A549 (cell line): ENCODE measurements around the gene PAM16. TPM values are rescaled to one million over a fixed set of nuclear protein-coding genes. Genes with fewer than 3 reads are reported as not detected.

Source experiments
- ATAC-seq, 2 experiments: fragments of 200-7000 bp in 1 of 2; fragments of >200 bp in 1 of 2; cut with Nextera tagmentation in 1 of 2; cut with Tn5 transposase in 1 of 2; 3 replicates each; pipeline versions ENCODE4 v1.8.0 to v1.9.1; 2018 to 2020; ENCODE audit warnings: mild to moderate bottlenecking in 1 of 2, moderate library complexity in 1 of 2
- CTCF ChIA-PET: fragments of 300-600 bp; sonication (Branson Sonifier 250); formaldehyde crosslinking; extraction: SDS; loops from one replicate; lab custom pipeline; 2021; ENCODE audit warnings: antibody characterized with exemption, inconsistent platforms; lab: Yijun Ruan, JAX
- POLR2A ChIA-PET: fragments of 350-600 bp; formaldehyde crosslinking; extraction: SDS; loops from one replicate; lab custom pipeline; 2021; ENCODE audit warnings: antibody characterized with exemption, inconsistent platforms; lab: Yijun Ruan, JAX
- DNase-seq, 2 experiments: peaks; one replicate each; pipeline versions ENCODE4 v3.0.0 to v3.0.0-alpha.2; 2011 to 2016; ENCODE audit warnings: low read depth in 1 of 2, low spot score in 1 of 2
- FAIRE-seq: peaks from 2 replicates; lab custom pipeline; 2011; peaks lifted over from hg19 to GRCh38; lab: Jason Lieb, UNC
- H3K27ac ChIP-seq, 2 experiments: fragments of >200 bp; sonication (Bioruptor Twin); formaldehyde crosslinking; 3 replicates each; pipeline ENCODE4 v1.5.1; 2016 to 2017
- H3K4me1 ChIP-seq: fragments of >200 bp; sonication (Bioruptor Twin); formaldehyde crosslinking; 3 replicates; pipeline ENCODE4 v1.6.1; 2016
- H3K4me2 ChIP-seq: fragments of >200 bp; sonication (Bioruptor Twin); formaldehyde crosslinking; 3 replicates; pipeline ENCODE4 v1.6.1; 2016
- H3K4me3 ChIP-seq: fragments of >200 bp; sonication (Bioruptor Twin); formaldehyde crosslinking; 3 replicates; pipeline ENCODE4 v1.5.1; 2016
- H3K9me3 ChIP-seq: fragments of >200 bp; sonication (Bioruptor Twin); formaldehyde crosslinking; 3 replicates; pipeline ENCODE4 v1.6.1; 2016
- BHLHE40 ChIP-seq: IDR thresholded peaks from 2 replicates; pipeline ENCODE4 v1.6.1; 2012; ENCODE audit warnings: low read depth, low read length, inconsistent platforms
- CEBPB ChIP-seq, 2 experiments: fragments of >200 bp in 1 of 2; sonication (Bioruptor Twin) in 1 of 2; formaldehyde crosslinking in 1 of 2; IDR thresholded peaks; 2 replicates each; pipeline ENCODE4 v1.6.1; 2012 to 2016
- FOSL2 ChIP-seq, 2 experiments: fragments of 450-650 bp in 1 of 2; fragments of >200 bp in 1 of 2; sonication (Bioruptor Twin) in 1 of 2; formaldehyde crosslinking; IDR thresholded peaks; 2 replicates each; pipeline versions ENCODE4 v1.5.0 to v1.6.1; 2016 to 2020; ENCODE audit warnings: mild to moderate bottlenecking in 1 of 2, moderate library complexity in 1 of 2
- GATA3 ChIP-seq: IDR thresholded peaks from 2 replicates; pipeline ENCODE4 v1.6.1; 2012; ENCODE audit warnings: borderline replicate concordance
- HOXA7 ChIP-seq: fragments of 250-450 bp; sonication (Bioruptor Pico); IDR thresholded peaks from 2 replicates; pipeline ENCODE4 v1.5.0; 2020; ENCODE audit warnings: mild to moderate bottlenecking, moderate library complexity
- RAD21 ChIP-seq, 2 experiments: fragments of >200 bp in 1 of 2; sonication (Bioruptor Twin) in 1 of 2; formaldehyde crosslinking in 1 of 2; IDR thresholded peaks in 1 of 2; conservative IDR thresholded peaks in 1 of 2; 2 replicates in 1 of 2; 3 replicates in 1 of 2; pipeline ENCODE4 v1.6.1; 2012 to 2018; ENCODE audit warnings: inconsistent platforms in 1 of 2
- TFCP2L1 ChIP-seq: fragments of 250-450 bp; sonication (Bioruptor Pico); IDR thresholded peaks from 2 replicates; pipeline ENCODE4 v1.5.0; 2021; ENCODE audit warnings: mild to moderate bottlenecking
- WGBS: methylation state at CpG from one replicate; pipeline ENCODE4 v1.1.6; 2017; ENCODE audit errors: missing lambda C conversion rate; 5-methylcytosine and 5-hydroxymethylcytosine counted together
- polyA plus RNA-seq, 4 experiments: library from polyadenylated mRNA; depleted of rRNA in 3 of 4; stranded (reverse); fragments of >200 nt; fragmentation: RNase III in 1 of 4; extraction: RNeasy Plus Mini Kit Qiagen cat#74134 plus additional on column Dnase treatment in 1 of 4; gene quantifications; 2 replicates in 3 of 4; 3 replicates in 1 of 4; pipeline ENCODE4 v1.2.3, GENCODE V29; 2011 to 2017
- TF ChIP-seq, protein P1 (sequence below): fragments of 250-450 bp; sonication (Bioruptor Pico); IDR thresholded peaks from 2 replicates; pipeline ENCODE4 v1.5.0; 2021; ENCODE audit warnings: mild to moderate bottlenecking, moderate library complexity, borderline replicate concordance
- TF ChIP-seq, protein P2 (sequence below): fragments of >200 bp; sonication (Bioruptor Twin); formaldehyde crosslinking; IDR thresholded peaks from 3 replicates; pipeline ENCODE4 v1.6.1; 2016
- TF ChIP-seq, protein P3 (sequence below): IDR thresholded peaks from 2 replicates; pipeline ENCODE4 v1.6.1; 2012

Gene PAM16
- polyA plus RNA-seq, 2 of the 4 experiments (the other 2 are of a cell fraction): 55.1 to 59.1 TPM

DNA sequence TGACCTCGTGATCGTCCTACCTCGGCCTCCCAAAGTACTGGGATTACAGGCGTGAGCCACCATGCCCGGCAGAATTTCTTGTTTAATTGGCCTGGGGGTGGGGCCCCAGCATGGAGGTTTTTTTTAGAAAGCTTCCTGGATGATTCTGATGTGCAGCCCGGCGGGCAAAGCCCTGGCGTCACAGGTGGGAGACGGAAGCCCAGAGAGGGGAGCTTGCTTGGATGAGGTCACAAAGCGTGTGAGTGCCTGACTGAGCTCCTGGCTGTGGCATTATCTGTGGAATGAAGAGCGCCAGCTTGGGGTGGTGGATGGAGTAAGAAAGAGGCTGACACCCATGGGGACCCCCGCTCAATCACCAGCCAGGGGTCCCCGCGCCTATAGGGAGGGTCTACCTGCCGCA lies 24.6 kb upstream of the PAM16 start (continued):
- TF ChIP-seq HOXA7 (CRISPR knock-in tag): no peak
- TF ChIP-seq, protein P1, sequence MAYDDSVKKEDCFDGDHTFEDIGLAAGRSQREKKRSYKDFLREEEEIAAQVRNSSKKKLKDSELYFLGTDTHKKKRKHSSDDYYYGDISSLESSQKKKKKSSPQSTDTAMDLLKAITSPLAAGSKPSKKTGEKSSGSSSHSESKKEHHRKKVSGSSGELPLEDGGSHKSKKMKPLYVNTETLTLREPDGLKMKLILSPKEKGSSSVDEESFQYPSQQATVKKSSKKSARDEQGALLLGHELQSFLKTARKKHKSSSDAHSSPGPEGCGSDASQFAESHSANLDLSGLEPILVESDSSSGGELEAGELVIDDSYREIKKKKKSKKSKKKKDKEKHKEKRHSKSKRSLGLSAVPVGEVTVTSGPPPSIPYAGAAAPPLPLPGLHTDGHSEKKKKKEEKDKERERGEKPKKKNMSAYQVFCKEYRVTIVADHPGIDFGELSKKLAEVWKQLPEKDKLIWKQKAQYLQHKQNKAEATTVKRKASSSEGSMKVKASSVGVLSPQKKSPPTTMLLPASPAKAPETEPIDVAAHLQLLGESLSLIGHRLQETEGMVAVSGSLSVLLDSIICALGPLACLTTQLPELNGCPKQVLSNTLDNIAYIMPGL (CRISPR knock-in tag): no peak
- no peak for TF ChIP-seq FOSL2 (IDR thresholded peaks at IDR 0.05)
- no peak for TF ChIP-seq FOSL2 (CRISPR knock-in tag; IDR thresholded peaks at IDR 0.05)
- TF ChIP-seq, protein P2, sequence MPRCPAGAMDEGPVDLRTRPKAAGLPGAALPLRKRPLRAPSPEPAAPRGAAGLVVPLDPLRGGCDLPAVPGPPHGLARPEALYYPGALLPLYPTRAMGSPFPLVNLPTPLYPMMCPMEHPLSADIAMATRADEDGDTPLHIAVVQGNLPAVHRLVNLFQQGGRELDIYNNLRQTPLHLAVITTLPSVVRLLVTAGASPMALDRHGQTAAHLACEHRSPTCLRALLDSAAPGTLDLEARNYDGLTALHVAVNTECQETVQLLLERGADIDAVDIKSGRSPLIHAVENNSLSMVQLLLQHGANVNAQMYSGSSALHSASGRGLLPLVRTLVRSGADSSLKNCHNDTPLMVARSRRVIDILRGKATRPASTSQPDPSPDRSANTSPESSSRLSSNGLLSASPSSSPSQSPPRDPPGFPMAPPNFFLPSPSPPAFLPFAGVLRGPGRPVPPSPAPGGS: no peak

DNA sequence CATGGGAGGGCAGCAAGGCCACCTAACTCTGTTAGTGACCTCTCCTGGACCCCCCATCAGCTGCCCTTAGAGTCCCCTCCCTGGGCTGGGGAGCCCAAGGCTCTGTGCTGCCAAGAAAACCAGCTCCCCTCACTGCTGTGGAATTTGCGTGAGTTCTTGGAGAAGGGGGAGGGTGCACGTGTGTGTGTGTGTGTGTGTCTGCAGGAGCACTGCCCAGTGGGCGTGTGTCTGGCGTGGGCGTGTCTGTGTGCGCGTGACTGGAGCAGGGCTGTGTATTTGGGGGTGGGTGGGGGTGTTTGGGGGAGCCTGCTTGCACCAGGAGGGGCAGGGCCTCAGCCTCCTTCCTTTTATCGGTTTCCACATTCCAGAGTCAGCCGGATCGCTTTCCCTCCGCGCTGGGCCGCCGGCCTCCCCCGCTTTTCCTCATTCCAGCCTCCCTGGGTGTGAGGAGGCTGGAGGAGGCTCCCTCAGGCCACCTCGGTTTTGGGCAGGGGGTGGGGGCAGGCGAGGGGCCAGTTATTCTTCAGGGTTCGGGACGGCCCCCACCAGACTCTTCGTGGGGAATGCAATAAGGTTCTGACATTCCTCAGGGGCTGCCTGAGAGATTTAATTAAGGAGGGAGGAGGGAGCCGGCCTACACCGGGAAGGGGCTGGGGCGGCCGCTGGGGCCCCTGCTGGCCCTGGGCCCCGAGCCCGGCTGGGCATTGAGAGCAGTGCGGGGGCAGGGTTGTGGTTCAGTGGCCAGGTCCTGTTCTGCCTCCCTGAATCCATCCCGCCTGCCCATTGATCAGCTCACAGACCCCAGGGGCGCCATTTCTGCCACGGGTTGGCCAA lies 23.0 kb upstream of the PAM16 start:
- ChIA-PET POLR2A (interaction anchor here (0.5 to 1.0 kb wide), 2 partner anchors 29 to 101 kb away, joined by 4 read pairs; no protein-coding TSS in a partner anchor), CTCF (interaction anchor here (0.8 to 25.9 kb wide), 13 partner anchors 9 to 435 kb away, joined by 3 to 638 read pairs (median 3); no protein-coding TSS in a partner anchor)
- Histone ChIP-seq H3K9me3 (no peaks in the 10 kb centered on the region), H3K4me2 (peak overlapping the region; percentile 97), H3K27ac (peak overlapping the region; percentile 68 to 94), H3K4me1 (peaks cover 81% of the 10 kb centered on the region), H3K4me3 (peak overlapping the region; percentile 27; the same call in 1 of the 3 replicates)
- FAIRE-seq (no peak), DNase-seq (peak; percentile 36 to 68), ATAC-seq (peak; percentile 21)
- WGBS: 18% methylated on average over 22 of the region's 30 CpGs
- TF ChIP-seq RAD21 (conservative IDR thresholded peaks at IDR 0.05 in 1 of 2, IDR thresholded peaks at IDR 0.05 in 1 of 2) (no peak), GATA3 (no peak), TFCP2L1 (CRISPR knock-in tag) (no peak), BHLHE40 (peak; percentile 51; the same call in 1 of the 2 replicates), CEBPB (IDR thresholded peaks at IDR 0.05) (no peak)
- TF ChIP-seq, protein P3, sequence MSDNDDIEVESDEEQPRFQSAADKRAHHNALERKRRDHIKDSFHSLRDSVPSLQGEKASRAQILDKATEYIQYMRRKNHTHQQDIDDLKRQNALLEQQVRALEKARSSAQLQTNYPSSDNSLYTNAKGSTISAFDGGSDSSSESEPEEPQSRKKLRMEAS: 0 out of 2 replicates have a peak, but pooled peaks have one; percentile 48
- TF ChIP-seq, protein P1 (CRISPR knock-in tag): no peak
- TF ChIP-seq, all 56 proteins: peak for 2

DNA sequence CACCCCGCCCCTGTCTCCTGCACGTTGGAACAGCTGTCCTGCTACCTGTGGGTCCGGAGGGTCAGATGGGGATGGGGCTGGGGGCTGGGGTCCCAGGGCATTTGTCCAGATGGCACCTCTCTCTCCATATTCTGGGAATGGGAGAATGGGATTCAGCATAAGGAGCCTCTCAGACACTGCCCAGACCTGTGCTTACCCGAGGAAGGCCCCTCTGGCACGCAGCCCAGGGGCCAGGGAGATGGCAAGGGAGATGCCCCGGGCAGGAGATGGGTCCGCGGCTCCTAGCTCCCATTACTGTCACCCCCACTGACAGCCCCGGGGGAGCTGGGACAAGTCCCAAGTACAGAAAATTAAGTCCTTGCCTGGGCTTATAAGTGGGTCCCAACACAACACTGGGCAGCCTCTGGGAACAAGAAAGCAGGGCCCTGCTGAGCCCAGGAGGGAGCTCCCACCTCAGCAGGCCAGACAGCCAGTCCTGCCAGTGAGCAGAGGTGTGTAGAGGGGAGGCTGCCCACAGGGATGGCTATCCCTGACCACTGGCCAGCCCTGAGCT lies 22.3 kb upstream of the PAM16 start:
- no peak for TF ChIP-seq RAD21 (conservative IDR thresholded peaks at IDR 0.05 in 1 of 2, IDR thresholded peaks at IDR 0.05 in 1 of 2)
- TF ChIP-seq, protein P3: 0 out of 2 replicates have a peak, but pooled peaks have one; percentile 8
- no peaks in the 10 kb centered on the region for H3K9me3 ChIP-seq
- ATAC-seq (peak; percentile 37 to 45), DNase-seq (peak in 1 of 2 experiments; percentile 56), FAIRE-seq (no peak)
- ChIA-PET CTCF (interaction anchor here (0.8 to 25.9 kb wide), 10 partner anchors 9 to 120 kb away, joined by 3 to 638 read pairs (median 4); no protein-coding TSS in a partner anchor), POLR2A (interaction anchor here (0.5 to 1.0 kb wide), 2 partner anchors 29 to 100 kb away, joined by 4 read pairs; no protein-coding TSS in a partner anchor)
- WGBS: 5% methylated on average over 9 of the region's 9 CpGs
- H3K4me2 ChIP-seq: peak overlapping the region; percentile 97
- H3K4me1 ChIP-seq: peaks cover 80% of the 10 kb centered on the region
- peak overlapping the region; percentile 27; the same call in 1 of the 3 replicates for H3K4me3 ChIP-seq
- H3K27ac ChIP-seq: peak overlapping the region; percentile 68 to 94
